ENCODE results near the gene PUM1. TPM values are rescaled to one million over a fixed set of nuclear protein-coding genes. Genes with fewer than 3 reads are reported as not detected.
A peak's percentile ranks its signal among the peaks of the same experiment; 100 is the strongest.
"Not testable (repeated sequence)": the region's sequence is repeated elsewhere in the genome, so short reads cannot be mapped to it uniquely, and the experiment has no call there.

The PUM1 gene
- polyA plus RNA-seq, 4 donors, result 16.5 to 76.5 (median 23.3) TPM

DNA sequence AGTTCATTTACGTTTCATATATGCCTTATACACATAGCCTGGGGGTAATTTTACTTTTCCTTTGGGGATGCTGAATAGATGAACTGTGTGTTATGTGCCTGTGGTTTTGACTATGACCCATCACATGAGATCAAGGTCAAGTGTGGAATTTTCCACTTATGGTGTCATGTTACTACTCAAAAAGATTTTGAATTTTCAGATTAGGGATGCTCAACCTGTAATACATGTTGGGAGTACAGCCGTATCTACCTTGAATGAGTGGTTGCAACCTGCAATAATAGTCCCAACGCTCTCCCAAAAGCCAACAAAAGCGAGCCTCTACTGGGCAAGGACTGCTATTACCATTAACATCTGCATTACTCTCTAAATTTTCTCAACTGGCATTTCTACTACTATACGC, 88.4 kb downstream of the PUM1 start:
- 83 to 87% (median 84%) methylated on average over 5 of the region's 5 CpGs for WGBS, 3 donors
- Histone ChIP-seq H3K36me3 (ENCODE audit: control insufficient read depth in 3 of 3, insufficient read depth in 2 of 3, low read depth in 1 of 3, low read length in 3 of 3) (peaks cover 12 to 32% (median 14%) of the 10 kb centered on the region in 3 donors), H3K27ac (ENCODE audit: low read depth in 1 of 3, low read length in 2 of 3) (peak overlapping the region in 1 of 3 donors; percentile 49)

GRCh38 chr1:30976143-30976542, 89.4 kb downstream of the PUM1 start:
- no peaks in the 10 kb centered on the region for H3K9me3 ChIP-seq (ENCODE audit: control insufficient read depth in 2 of 2, insufficient read depth in 1 of 2, low read depth in 1 of 2, low read length in 1 of 2)
- WGBS, 3 donors, result 12 to 23% (median 21%) methylated on average over 2 of the region's 2 CpGs
- H3K4me3 ChIP-seq (ENCODE audit: low read depth in 1 of 3, low read length in 3 of 3), result no peak overlapping the region
- DNase-seq (peak; percentile 52 to 78), FAIRE-seq (no peak)
- H3K36me3 ChIP-seq (ENCODE audit: control insufficient read depth in 3 of 3, insufficient read depth in 2 of 3, low read depth in 1 of 3, low read length in 3 of 3), result peaks cover 11 to 34% (median 13%) of the 10 kb centered on the region in 3 donors
- H3K27ac ChIP-seq (ENCODE audit: low read depth in 1 of 3, low read length in 2 of 3), result peak overlapping the region in 2 of 3 donors; percentile 32 to 49
- peaks cover 4 to 28% (median 6%) of the 10 kb centered on the region in 3 donors for H3K4me1 ChIP-seq (ENCODE audit: control insufficient read depth in 3 of 3, insufficient read depth in 2 of 3, low read depth in 1 of 3, low read length in 2 of 3)
- H3K27me3 ChIP-seq (ENCODE audit: control insufficient read depth in 3 of 3, insufficient read depth in 3 of 3, low read length in 3 of 3), result no peaks in the 10 kb centered on the region

More for the DNA sequence above, 88.4 kb downstream of the PUM1 start:
- peak in 1 of 2 donors; percentile 10 for DNase-seq
- no peaks in the 10 kb centered on the region for H3K9me3 ChIP-seq (ENCODE audit: control insufficient read depth in 2 of 2, insufficient read depth in 1 of 2, low read depth in 1 of 2, low read length in 1 of 2)
- no peak overlapping the region for H3K4me3 ChIP-seq (ENCODE audit: low read depth in 1 of 3, low read length in 3 of 3)
- FAIRE-seq, result no peak
- H3K4me1 ChIP-seq (ENCODE audit: control insufficient read depth in 3 of 3, insufficient read depth in 2 of 3, low read depth in 1 of 3, low read length in 2 of 3), result peaks cover 4 to 34% (median 6%) of the 10 kb centered on the region in 3 donors
- H3K27me3 ChIP-seq (ENCODE audit: control insufficient read depth in 3 of 3, insufficient read depth in 3 of 3, low read length in 3 of 3), result no peaks in the 10 kb centered on the region

- Histone ChIP-seq H3K27me3 (ENCODE audit: control insufficient read depth in 3 of 3, insufficient read depth in 3 of 3, low read length in 3 of 3) (no peaks in the 10 kb centered on the region), H3K4me1 (ENCODE audit: control insufficient read depth in 3 of 3, insufficient read depth in 2 of 3, low read depth in 1 of 3, low read length in 2 of 3) (peaks cover 4 to 28% (median 6%) of the 10 kb centered on the region in 3 donors), H3K27ac (ENCODE audit: low read depth in 1 of 3, low read length in 2 of 3) (peak overlapping the region in 2 of 3 donors; percentile 31 to 49), H3K36me3 (ENCODE audit: control insufficient read depth in 3 of 3, insufficient read depth in 2 of 3, low read depth in 1 of 3, low read length in 3 of 3) (peaks cover 9 to 32% (median 11%) of the 10 kb centered on the region in 3 donors), H3K9me3 (ENCODE audit: control insufficient read depth in 2 of 2, insufficient read depth in 1 of 2, low read depth in 1 of 2, low read length in 1 of 2) (no peaks in the 10 kb centered on the region), H3K4me3 (ENCODE audit: low read depth in 1 of 3, low read length in 3 of 3) (no peak overlapping the region)
- 66 to 79% (median 70%) methylated on average over 3 of the region's 3 CpGs for whole genome bisulfite sequencing, 3 donors
- DNase-seq (no peak), FAIRE-seq (no peak)
These were observed 90.3 kb downstream of the PUM1 start for GRCh38 chr1:30975217-30975616.

- FAIRE-seq, result no peak
- Histone ChIP-seq H3K27me3 (ENCODE audit: control insufficient read depth in 3 of 3, insufficient read depth in 3 of 3, low read length in 3 of 3) (no peaks in the 10 kb centered on the region), H3K9me3 (ENCODE audit: control insufficient read depth in 2 of 2, insufficient read depth in 1 of 2, low read depth in 1 of 2, low read length in 1 of 2) (no peaks in the 10 kb centered on the region), H3K36me3 (ENCODE audit: control insufficient read depth in 3 of 3, insufficient read depth in 2 of 3, low read depth in 1 of 3, low read length in 3 of 3) (peaks cover 8 to 32% (median 10%) of the 10 kb centered on the region in 3 donors), H3K4me1 (ENCODE audit: control insufficient read depth in 3 of 3, insufficient read depth in 2 of 3, low read depth in 1 of 3, low read length in 2 of 3) (peaks cover 4 to 28% (median 6%) of the 10 kb centered on the region in 3 donors), H3K27ac (ENCODE audit: low read depth in 1 of 3, low read length in 2 of 3) (peak overlapping the region in 1 of 3 donors; percentile 45), H3K4me3 (ENCODE audit: low read depth in 1 of 3, low read length in 3 of 3) (no peak overlapping the region)
- DNase-seq, result no peak
- WGBS, 3 donors, result 62 to 79% (median 73%) methylated on average over 4 of the region's 4 CpGs
These were observed 91.0 kb downstream of the PUM1 start for GRCh38 chr1:30974536-30974935.

GRCh38 chr1:30972349-30972748, 93.2 kb downstream of the PUM1 start:
- DNase-seq; FAIRE-seq; H3K4me3 ChIP-seq (ENCODE audit: low read depth in 1 of 3, low read length in 3 of 3); H3K27ac ChIP-seq (ENCODE audit: low read depth in 1 of 3, low read length in 2 of 3); H3K27me3 ChIP-seq (ENCODE audit: control insufficient read depth in 3 of 3, insufficient read depth in 3 of 3, low read length in 3 of 3); H3K9me3 ChIP-seq (ENCODE audit: control insufficient read depth in 2 of 2, insufficient read depth in 1 of 2, low read depth in 1 of 2, low read length in 1 of 2): not testable (repeated sequence)
- WGBS, 3 donors, result 79 to 88% (median 85%) methylated on average over 4 of the region's 4 CpGs
- Histone ChIP-seq H3K36me3 (ENCODE audit: control insufficient read depth in 3 of 3, insufficient read depth in 2 of 3, low read depth in 1 of 3, low read length in 3 of 3) (peaks cover 0 to 34% (median 10%) of the 10 kb centered on the region in 3 donors), H3K4me1 (ENCODE audit: control insufficient read depth in 3 of 3, insufficient read depth in 2 of 3, low read depth in 1 of 3, low read length in 2 of 3) (peaks cover 4 to 35% (median 6%) of the 10 kb centered on the region in 3 donors)

DNA sequence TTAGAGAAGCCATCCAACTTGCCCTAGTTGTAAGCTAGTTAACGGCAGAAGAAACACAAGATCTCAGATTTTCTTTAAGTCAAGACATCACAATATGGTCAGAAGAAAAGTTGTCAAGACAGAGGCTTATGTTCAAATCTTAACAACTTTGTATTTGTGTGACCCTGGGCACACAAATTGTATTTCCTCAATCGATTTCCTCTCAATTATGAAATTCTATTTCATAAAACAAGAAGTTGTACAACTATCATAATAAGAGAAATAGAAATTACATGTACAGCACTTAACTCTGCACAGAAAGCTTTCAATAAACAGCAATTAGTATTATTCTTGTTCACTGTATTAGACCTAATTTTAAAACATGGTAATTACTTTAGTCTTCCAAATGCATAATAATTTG, 94.0 kb downstream of the PUM1 start:
- Histone ChIP-seq H3K27ac (ENCODE audit: low read depth in 1 of 3, low read length in 2 of 3) (no peak overlapping the region), H3K4me3 (ENCODE audit: low read depth in 1 of 3, low read length in 3 of 3) (no peak overlapping the region), H3K4me1 (ENCODE audit: control insufficient read depth in 3 of 3, insufficient read depth in 2 of 3, low read depth in 1 of 3, low read length in 2 of 3) (peaks cover 5 to 35% (median 6%) of the 10 kb centered on the region in 3 donors), H3K9me3 (ENCODE audit: control insufficient read depth in 2 of 2, insufficient read depth in 1 of 2, low read depth in 1 of 2, low read length in 1 of 2) (no peaks in the 10 kb centered on the region), H3K36me3 (ENCODE audit: control insufficient read depth in 3 of 3, insufficient read depth in 2 of 3, low read depth in 1 of 3, low read length in 3 of 3) (peaks cover 0 to 37% (median 10%) of the 10 kb centered on the region in 3 donors), H3K27me3 (ENCODE audit: control insufficient read depth in 3 of 3, insufficient read depth in 3 of 3, low read length in 3 of 3) (no peaks in the 10 kb centered on the region)
- 76 to 83% (median 77%) methylated on average over 2 of the region's 2 CpGs for WGBS, 3 donors
- no peak for DNase-seq
- FAIRE-seq, result no peak

GRCh38 chr1:30969903-30970302, 95.6 kb downstream of the PUM1 start:
- DNase-seq (no peak), FAIRE-seq (no peak)
- peaks cover 8 to 42% (median 14%) of the 10 kb centered on the region in 3 donors for H3K36me3 ChIP-seq (ENCODE audit: control insufficient read depth in 3 of 3, insufficient read depth in 2 of 3, low read depth in 1 of 3, low read length in 3 of 3)
- no peak overlapping the region for H3K27ac ChIP-seq (ENCODE audit: low read depth in 1 of 3, low read length in 2 of 3)
- no peaks in the 10 kb centered on the region for H3K9me3 ChIP-seq (ENCODE audit: control insufficient read depth in 2 of 2, insufficient read depth in 1 of 2, low read depth in 1 of 2, low read length in 1 of 2)
- no peak overlapping the region for H3K4me3 ChIP-seq (ENCODE audit: low read depth in 1 of 3, low read length in 3 of 3)
- H3K27me3 ChIP-seq (ENCODE audit: control insufficient read depth in 3 of 3, insufficient read depth in 3 of 3, low read length in 3 of 3), result no peaks in the 10 kb centered on the region
- H3K4me1 ChIP-seq (ENCODE audit: control insufficient read depth in 3 of 3, insufficient read depth in 2 of 3, low read depth in 1 of 3, low read length in 2 of 3), result peaks cover 3 to 21% (median 5%) of the 10 kb centered on the region in 3 donors

- DNase-seq (peak in 1 of 2 donors; percentile 29), FAIRE-seq (no peak)
- peaks cover 13 to 40% (median 23%) of the 10 kb centered on the region in 3 donors for H3K36me3 ChIP-seq (ENCODE audit: control insufficient read depth in 3 of 3, insufficient read depth in 2 of 3, low read depth in 1 of 3, low read length in 3 of 3)
- no peaks in the 10 kb centered on the region for H3K9me3 ChIP-seq (ENCODE audit: control insufficient read depth in 2 of 2, insufficient read depth in 1 of 2, low read depth in 1 of 2, low read length in 1 of 2)
- H3K27ac ChIP-seq (ENCODE audit: low read depth in 1 of 3, low read length in 2 of 3), result no peak overlapping the region
- no peaks in the 10 kb centered on the region for H3K27me3 ChIP-seq (ENCODE audit: control insufficient read depth in 3 of 3, insufficient read depth in 3 of 3, low read length in 3 of 3)
- 42 to 73% (median 54%) methylated on average over 8 of the region's 8 CpGs for WGBS, 3 donors
- peaks cover 0 to 13% (median 5%) of the 10 kb centered on the region in 3 donors for H3K4me1 ChIP-seq (ENCODE audit: control insufficient read depth in 3 of 3, insufficient read depth in 2 of 3, low read depth in 1 of 3, low read length in 2 of 3)
- H3K4me3 ChIP-seq (ENCODE audit: low read depth in 1 of 3, low read length in 3 of 3), result no peak overlapping the region
These were observed 97.1 kb downstream of the PUM1 start for GRCh38 chr1:30968220-30968971.
